ENCODE measurements around the gene NPR3. TPM values are rescaled to one million over a fixed set of nuclear protein-coding genes. Genes with fewer than 3 reads are reported as not detected.

NPR3 gene
- total and polyA plus RNA-seq, 2 experiments from 2014 or later, result 0.07 to 0.15 TPM

GRCh38 chr5:32752411-32752810 is 41.3 kb downstream of the NPR3 start (continued):
- TF ChIP-seq REST (IDR thresholded peaks at IDR 0.05; ENCODE audit: unreplicated experiment) (no peak), JUNB (IDR thresholded peaks at IDR 0.05; ENCODE audit: unreplicated experiment) (no peak), CREB1 (CRISPR knock-in tag; IDR thresholded peaks at IDR 0.05; ENCODE audit: low read depth) (no peak), EZH2 (IDR thresholded peaks at IDR 0.05; ENCODE audit: low read depth, unreplicated experiment) (no peak), STAT1 (IDR thresholded peaks at IDR 0.05; ENCODE audit: unreplicated experiment) (no peak), NANOG (IDR thresholded peaks at IDR 0.05; ENCODE audit: borderline replicate concordance) (no peak), CTCF (conservative IDR thresholded peaks at IDR 0.05; ENCODE audit: low read depth in 2 of 2) (no peak)

GRCh38 chr5:32753051-32753450 is 41.9 kb downstream of the NPR3 start:
- Histone ChIP-seq H4K20me1 (replicated peaks; ENCODE audit: insufficient read depth) (no peaks in the 10 kb centered on the region), H3K4me2 (no peak overlapping the region), H3K79me2 (replicated peaks; ENCODE audit: insufficient read depth) (no peaks in the 10 kb centered on the region), H3K4me3 (no peak overlapping the region), H3K27me3 (ENCODE audit: insufficient read depth) (no peaks in the 10 kb centered on the region), H3K9me2 (ENCODE audit: insufficient read depth) (no peaks in the 10 kb centered on the region), H3K36me3 (ENCODE audit: insufficient read depth) (no peaks in the 10 kb centered on the region), H3K4me1 (ENCODE audit: insufficient read depth) (peaks cover 7% of the 10 kb centered on the region; the same call in 1 of the 2 replicates), H3F3A (replicated peaks; ENCODE audit: low read depth) (no peaks in the 10 kb centered on the region), H3K27ac (ENCODE audit: low read depth) (no peak overlapping the region), H2AFZ (no peak overlapping the region)
- Mint-ChIP-seq H3K36me3 (ENCODE audit: low read depth) (no peaks in the 10 kb centered on the region), H3K4me3 (no peak overlapping the region), H3K27ac (no peak overlapping the region), H3K9me3 (peaks cover 8% of the 10 kb centered on the region; the same call in 1 of the 3 replicates), H3K4me1 (peaks cover 5% of the 10 kb centered on the region; the same call in 1 of the 3 replicates), H3K27me3 (ENCODE audit: insufficient read depth, low read depth, poor library complexity) (peaks cover 3% of the 10 kb centered on the region)
- TF ChIP-seq NANOG (IDR thresholded peaks at IDR 0.05; ENCODE audit: borderline replicate concordance) (no peak), POLR2AphosphoS5 (IDR thresholded peaks at IDR 0.05; ENCODE audit: low read depth) (no peak), EZH2phosphoT487 (IDR thresholded peaks at IDR 0.05; ENCODE audit: unreplicated experiment) (no peak), ETS1 (IDR thresholded peaks at IDR 0.05) (no peak), ZNF331 (CRISPR knock-in tag; IDR thresholded peaks at IDR 0.05; ENCODE audit: low read depth) (no peak), CREB1 (CRISPR knock-in tag; IDR thresholded peaks at IDR 0.05; ENCODE audit: low read depth) (no peak)
- ATAC-seq (no peak), DNase-seq (ENCODE audit: low spot score) (no peak)

All from GM23338 (cell line).